Measurements from ENCODE around the gene RAB26.

RAB26 gene

GRCh38 chr16:2158262-2158638 is 9.8 kb downstream of the RAB26 start:
- H3K27me3 Mint-ChIP-seq: no peaks in the 10 kb centered on the region
- H3K27ac Mint-ChIP-seq: peak overlapping the region; percentile 46
- peaks cover 23% of the 10 kb centered on the region for H3K4me1 Mint-ChIP-seq (ENCODE audit: low read depth)
- no peaks in the 10 kb centered on the region for H3K9me3 Mint-ChIP-seq (ENCODE audit: low read depth)
- H3K36me3 Mint-ChIP-seq: peaks cover 9% of the 10 kb centered on the region
- no peak overlapping the region for H3K4me3 Mint-ChIP-seq

GRCh38 chr16:2159175-2159838 is 10.9 kb downstream of the RAB26 start:
- Mint-ChIP-seq H3K27me3 (no peaks in the 10 kb centered on the region), H3K27ac (no peak overlapping the region)

GRCh38 chr16:2160915-2161551 is 12.6 kb downstream of the RAB26 start:
- Mint-ChIP-seq H3K4me1 (ENCODE audit: low read depth) (peaks cover 21% of the 10 kb centered on the region), H3K9me3 (ENCODE audit: low read depth) (no peaks in the 10 kb centered on the region), H3K27me3 (no peaks in the 10 kb centered on the region), H3K27ac (no peak overlapping the region), H3K4me3 (no peak overlapping the region), H3K36me3 (no peaks in the 10 kb centered on the region)

More at GRCh38 chr16:2159175-2159838, 10.9 kb downstream of the RAB26 start:
- Mint-ChIP-seq H3K4me1 (ENCODE audit: low read depth) (peaks cover 21% of the 10 kb centered on the region), H3K4me3 (no peak overlapping the region), H3K9me3 (ENCODE audit: low read depth) (no peaks in the 10 kb centered on the region), H3K36me3 (peaks cover 3% of the 10 kb centered on the region)

- Mint-ChIP-seq H3K4me3 (no peak overlapping the region), H3K27me3 (no peaks in the 10 kb centered on the region), H3K4me1 (ENCODE audit: low read depth) (peaks cover 14% of the 10 kb centered on the region), H3K36me3 (no peaks in the 10 kb centered on the region), H3K27ac (no peak overlapping the region), H3K9me3 (ENCODE audit: low read depth) (no peaks in the 10 kb centered on the region)
Observed at GRCh38 chr16:2161911-2162310, 13.5 kb downstream of the RAB26 start.

- Mint-ChIP-seq H3K9me3 (ENCODE audit: low read depth) (no peaks in the 10 kb centered on the region), H3K4me1 (ENCODE audit: low read depth) (peaks cover 7% of the 10 kb centered on the region), H3K27me3 (no peaks in the 10 kb centered on the region), H3K4me3 (no peak overlapping the region), H3K27ac (no peak overlapping the region), H3K36me3 (no peaks in the 10 kb centered on the region)
Observed at GRCh38 chr16:2162676-2163118, 14.3 kb downstream of the RAB26 start.

GRCh38 chr16:2163211-2163881 is 14.9 kb downstream of the RAB26 start:
- H3K4me1 Mint-ChIP-seq (ENCODE audit: low read depth): peaks cover 3% of the 10 kb centered on the region
- H3K27ac Mint-ChIP-seq: no peak overlapping the region
- H3K27me3 Mint-ChIP-seq: no peaks in the 10 kb centered on the region
- no peaks in the 10 kb centered on the region for H3K36me3 Mint-ChIP-seq
- H3K9me3 Mint-ChIP-seq (ENCODE audit: low read depth): no peaks in the 10 kb centered on the region
- no peak overlapping the region for H3K4me3 Mint-ChIP-seq

GRCh38 chr16:2165861-2166260 is 17.4 kb downstream of the RAB26 start:
- H3K4me1 Mint-ChIP-seq (ENCODE audit: low read depth): no peaks in the 10 kb centered on the region
- no peaks in the 10 kb centered on the region for H3K27me3 Mint-ChIP-seq
- no peak overlapping the region for H3K27ac Mint-ChIP-seq
- H3K36me3 Mint-ChIP-seq: no peaks in the 10 kb centered on the region
- H3K9me3 Mint-ChIP-seq (ENCODE audit: low read depth): no peaks in the 10 kb centered on the region
- H3K4me3 Mint-ChIP-seq: no peak overlapping the region

- Mint-ChIP-seq H3K4me3 (no peak overlapping the region), H3K27ac (no peak overlapping the region)
Observed at GRCh38 chr16:2166263-2167067, 18.0 kb downstream of the RAB26 start.

GRCh38 chr16:2167068-2167638 is 18.7 kb downstream of the RAB26 start:
- no peaks in the 10 kb centered on the region for H3K9me3 Mint-ChIP-seq (ENCODE audit: low read depth)
- no peaks in the 10 kb centered on the region for H3K27me3 Mint-ChIP-seq
- H3K4me1 Mint-ChIP-seq (ENCODE audit: low read depth): no peaks in the 10 kb centered on the region
- H3K27ac Mint-ChIP-seq: no peak overlapping the region
- no peaks in the 10 kb centered on the region for H3K36me3 Mint-ChIP-seq
- H3K4me3 Mint-ChIP-seq: no peak overlapping the region

More at GRCh38 chr16:2166263-2167067, 18.0 kb downstream of the RAB26 start:
- Mint-ChIP-seq H3K4me1 (ENCODE audit: low read depth) (no peaks in the 10 kb centered on the region), H3K9me3 (ENCODE audit: low read depth) (no peaks in the 10 kb centered on the region), H3K27me3 (no peaks in the 10 kb centered on the region), H3K36me3 (no peaks in the 10 kb centered on the region)

- Mint-ChIP-seq H3K27me3 (no peaks in the 10 kb centered on the region), H3K36me3 (no peaks in the 10 kb centered on the region), H3K9me3 (ENCODE audit: low read depth) (no peaks in the 10 kb centered on the region), H3K4me3 (no peak overlapping the region), H3K27ac (no peak overlapping the region), H3K4me1 (ENCODE audit: low read depth) (no peaks in the 10 kb centered on the region)
Observed at GRCh38 chr16:2170080-2170479, 21.7 kb downstream of the RAB26 start.

GRCh38 chr16:2170587-2171435 is 22.4 kb downstream of the RAB26 start:
- H3K27me3 Mint-ChIP-seq: no peaks in the 10 kb centered on the region
- no peaks in the 10 kb centered on the region for H3K36me3 Mint-ChIP-seq
- no peak overlapping the region for H3K27ac Mint-ChIP-seq
- no peaks in the 10 kb centered on the region for H3K9me3 Mint-ChIP-seq (ENCODE audit: low read depth)
- H3K4me1 Mint-ChIP-seq (ENCODE audit: low read depth): no peaks in the 10 kb centered on the region
- H3K4me3 Mint-ChIP-seq: no peak overlapping the region

- Mint-ChIP-seq H3K27ac (no peak overlapping the region), H3K27me3 (no peaks in the 10 kb centered on the region), H3K36me3 (no peaks in the 10 kb centered on the region), H3K9me3 (ENCODE audit: low read depth) (no peaks in the 10 kb centered on the region), H3K4me3 (no peak overlapping the region), H3K4me1 (ENCODE audit: low read depth) (no peaks in the 10 kb centered on the region)
Observed at GRCh38 chr16:2171601-2172178, 23.3 kb downstream of the RAB26 start.

- H3K36me3 Mint-ChIP-seq: no peaks in the 10 kb centered on the region
- no peaks in the 10 kb centered on the region for H3K27me3 Mint-ChIP-seq
- no peak overlapping the region for H3K27ac Mint-ChIP-seq
- H3K4me3 Mint-ChIP-seq: no peak overlapping the region
- H3K4me1 Mint-ChIP-seq (ENCODE audit: low read depth): no peaks in the 10 kb centered on the region
- no peaks in the 10 kb centered on the region for H3K9me3 Mint-ChIP-seq (ENCODE audit: low read depth)
Observed at GRCh38 chr16:2172688-2173335, 24.4 kb downstream of the RAB26 start.

Measured in activated naive CD8-positive, alpha-beta T cell (primary cell).